Fibroblast of the aortic adventitia (primary cell): Measurements from ENCODE around the gene SEH1L. TPM values are rescaled to one million over a fixed set of nuclear protein-coding genes. Genes with fewer than 3 reads are reported as not detected.

ENCODE experiments used
- DNase-seq: peaks from one replicate; pipeline ENCODE4 v3.0.0-alpha.2; 2010; ENCODE audit warnings: low read depth
- H3K4me3 ChIP-seq: 2 replicates; pipeline ENCODE4 v1.5.1; 2011; ENCODE audit warnings: low read depth, mild to moderate bottlenecking, control low read depth, low read length, moderate library complexity
- CTCF ChIP-seq: IDR thresholded peaks from 2 replicates; pipeline ENCODE4 v1.5.1; 2011; ENCODE audit warnings: mild to moderate bottlenecking, low read length, control low read depth, inconsistent platforms; ENCODE audit not compliant: insufficient read depth
- total RNA-seq: library from RNA; depleted of rRNA; stranded (reverse); fragments of >200 nt; gene quantifications from 2 replicates; pipeline ENCODE4 v1.2.3, GENCODE V29; 2012; ENCODE audit warnings: low replicate concordance

SEH1L gene
- total RNA-seq, 1 donor = 52.2 TPM

- no peak for TF ChIP-seq CTCF
- DNase-seq = no peak
- no peak overlapping the region for H3K4me3 ChIP-seq
Measured at GRCh38 chr18:12939162-12939561, 8.6 kb upstream of the SEH1L start.

- no peak overlapping the region for H3K4me3 ChIP-seq
- no peak for DNase-seq
- TF ChIP-seq CTCF = no peak
Measured at GRCh38 chr18:12943215-12943614, 4.6 kb upstream of the SEH1L start.

GRCh38 chr18:12944709-12945108 is 3.1 kb upstream of the SEH1L start:
- H3K4me3 ChIP-seq = no peak overlapping the region
- TF ChIP-seq CTCF = no peak
- DNase-seq = peak; percentile 74

GRCh38 chr18:12946549-12947284 is 1.1 kb upstream of the SEH1L start:
- no peak for TF ChIP-seq CTCF
- H3K4me3 ChIP-seq = peak overlapping the region; percentile 94
- peak; percentile 99 for DNase-seq

- TF ChIP-seq CTCF = no peak
- peak overlapping the region; percentile 77 for H3K4me3 ChIP-seq
- DNase-seq = peak; percentile 93
Measured at GRCh38 chr18:12948050-12948804, 416 bp downstream of the SEH1L start.

- no peak overlapping the region for H3K4me3 ChIP-seq
- no peak for TF ChIP-seq CTCF
- no peak for DNase-seq
Measured at GRCh38 chr18:12958478-12958877, 10.7 kb downstream of the SEH1L start.
